Stomach (tissue), 4 donors: ENCODE measurements around the gene COL1A2.

ENCODE experiments used
- CTCF ChIP-seq, 7 experiments: fragments of 450-650 bp in 4 of 7; fragments of 200-600 bp in 3 of 7; sonication (generic) in 3 of 7; IDR thresholded peaks; one replicate each; pipeline ENCODE4 v1.5.1; 2016 to 2019; ENCODE audit warnings: antibody characterized with exemption in 7 of 7, control low read depth in 2 of 7, mild to moderate bottlenecking in 1 of 7
- EP300 ChIP-seq: sonication (generic); formaldehyde crosslinking; IDR thresholded peaks from one replicate; pipeline ENCODE4 v1.6.1; 2017; ENCODE audit warnings: antibody characterized with exemption
- POLR2A ChIP-seq, 4 donors: fragments of 450-650 bp; IDR thresholded peaks; one replicate each; pipeline ENCODE4 v1.6.1; 2016; ENCODE audit warnings: antibody characterized with exemption in 4 of 4, control low read depth in 2 of 4, mild to moderate bottlenecking in 1 of 4, moderate library complexity in 1 of 4

GRCh38 chr7:94406696-94407095 is 12.0 kb downstream of the COL1A2 start:
- TF ChIP-seq CTCF (IDR thresholded peaks at IDR 0.05) (no peak), EP300 (no peak), POLR2A (IDR thresholded peaks at IDR 0.05) (no peak)
